T follicular helper cell (primary cell): ENCODE results near the gene MMP13.
"Not testable (repeated sequence)": the region's sequence is repeated elsewhere in the genome, so short reads cannot be mapped to it uniquely, and the experiment has no call there.

Experiments
- DNase-seq: peaks from one replicate; pipeline ENCODE4 v3.0.0-alpha.2; 2020; ENCODE audit warnings: low read depth
- total RNA-seq, 2 experiments: gene quantifications; one replicate each; lab custom pipeline; 2026; lab: John Stamatoyannopoulos, UW

The MMP13 gene
- 0 reads per million in 2 experiments for total RNA-seq

- no peak for DNase-seq
These were observed at the start of gene MMP13 for GRCh38 chr11:102955624-102956023. TSS of gene MMP13 (minus strand) at chr11:102955732. CDS start at chr11:102955705, 27 bp downstream.

GRCh38 chr11:103004234-103004633 lies 48.7 kb upstream of the MMP13 start:
- not testable (repeated sequence) for DNase-seq

DNA sequence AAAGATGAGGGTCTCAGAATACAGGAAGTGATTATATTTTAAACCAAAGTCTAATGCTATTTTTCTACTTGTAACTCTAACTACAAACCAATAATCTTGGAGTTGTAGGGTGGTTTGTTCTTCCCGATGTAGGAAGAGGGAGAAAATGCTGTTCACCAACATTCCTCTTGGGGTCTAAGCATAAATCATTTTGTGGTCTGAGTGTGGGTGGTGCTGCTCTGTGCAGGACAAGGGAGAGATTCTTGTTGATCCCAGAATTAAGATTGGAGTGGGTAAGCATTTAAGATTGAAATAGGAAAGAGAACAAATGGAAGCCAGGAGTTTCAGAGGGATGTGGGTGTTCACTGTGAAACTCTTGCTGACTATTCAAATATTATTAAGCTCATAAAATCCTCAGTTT lies 38.6 kb upstream of the MMP13 start:
- DNase-seq, result no peak

- no peak for DNase-seq
These were observed 36.2 kb upstream of the MMP13 start for GRCh38 chr11:102991776-102992175.

GRCh38 chr11:102990145-102990544 lies 34.6 kb upstream of the MMP13 start:
- DNase-seq, result no peak

DNA sequence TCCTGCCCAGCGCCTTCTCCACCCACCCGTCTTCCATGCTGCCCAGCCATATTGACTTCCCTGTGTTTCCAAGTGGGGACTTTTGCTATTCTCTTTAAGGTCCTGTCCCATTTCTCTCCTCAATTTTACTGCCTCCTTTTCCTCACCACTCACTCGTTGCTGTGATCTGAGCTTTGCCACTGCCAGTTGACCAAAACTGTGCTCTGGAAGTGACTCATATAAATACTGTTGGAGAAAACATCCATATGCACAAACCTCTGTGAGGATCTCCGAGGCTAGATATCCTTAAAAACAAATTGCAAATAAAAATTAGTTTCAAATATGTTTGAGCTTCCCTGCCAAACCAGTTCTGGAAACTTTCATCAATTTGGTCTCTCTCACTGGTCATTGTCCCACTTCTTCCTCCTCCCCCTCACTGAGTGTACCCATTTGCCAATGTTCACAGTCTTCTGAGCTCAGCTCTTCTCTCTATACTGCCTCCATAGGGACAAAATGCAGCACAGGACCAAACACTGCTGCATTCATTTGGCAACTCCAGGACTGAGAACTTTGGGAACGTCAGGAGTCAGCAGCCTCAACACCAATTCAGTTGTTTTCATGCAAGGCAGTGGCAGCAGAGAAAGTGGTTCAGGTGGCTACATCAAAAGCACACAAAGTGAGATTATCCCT lies 34.0 kb upstream of the MMP13 start:
- DNase-seq, result no peak

DNA sequence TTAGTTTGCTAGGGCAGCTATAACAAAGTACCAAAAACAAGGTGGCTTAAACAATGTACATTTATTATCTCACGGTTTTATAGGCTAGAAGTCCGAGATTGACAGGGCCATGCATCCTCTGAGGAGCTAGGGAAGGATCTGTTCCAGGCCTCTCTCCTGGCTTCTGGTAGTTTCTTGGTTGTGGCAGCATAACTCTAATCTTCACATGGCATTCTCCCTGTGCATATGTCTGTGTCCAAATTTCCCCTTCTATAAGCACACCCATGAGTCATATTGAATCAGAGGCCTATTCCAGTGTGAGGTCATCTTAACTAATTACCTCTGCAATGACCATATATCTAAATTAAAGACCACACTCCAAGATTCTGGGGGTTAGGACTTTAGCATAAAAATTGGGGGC lies 31.3 kb upstream of the MMP13 start:
- DNase-seq, result no peak

GRCh38 chr11:102985850-102986249 lies 30.3 kb upstream of the MMP13 start:
- no peak for DNase-seq

- DNase-seq, result no peak
These were observed 28.0 kb upstream of the MMP13 start for GRCh38 chr11:102983486-102983885.

GRCh38 chr11:102981324-102981910 lies 25.9 kb upstream of the MMP13 start:
- no peak for DNase-seq

- DNase-seq, result no peak
These were observed 19.2 kb upstream of the MMP13 start for GRCh38 chr11:102974552-102975280.

DNA sequence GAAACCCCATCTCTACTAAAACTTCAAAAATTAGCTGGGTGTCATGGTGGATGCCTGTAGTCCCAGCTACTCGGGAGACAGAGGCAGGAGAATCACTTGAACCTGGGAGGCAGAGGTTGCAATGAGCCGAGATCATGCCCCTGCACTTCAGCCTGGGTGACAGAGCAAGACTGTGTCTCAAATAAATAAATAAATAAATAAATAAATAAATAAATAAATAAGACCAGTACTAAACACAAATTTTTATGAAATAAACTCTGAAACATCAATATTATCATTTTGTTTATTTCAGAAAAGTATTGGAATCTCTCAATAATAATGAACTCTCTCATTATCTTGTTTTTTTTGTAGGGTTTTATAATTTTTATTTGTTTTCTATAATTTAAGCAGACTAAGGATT lies 18.2 kb upstream of the MMP13 start:
- DNase-seq, result not testable (repeated sequence)

DNA sequence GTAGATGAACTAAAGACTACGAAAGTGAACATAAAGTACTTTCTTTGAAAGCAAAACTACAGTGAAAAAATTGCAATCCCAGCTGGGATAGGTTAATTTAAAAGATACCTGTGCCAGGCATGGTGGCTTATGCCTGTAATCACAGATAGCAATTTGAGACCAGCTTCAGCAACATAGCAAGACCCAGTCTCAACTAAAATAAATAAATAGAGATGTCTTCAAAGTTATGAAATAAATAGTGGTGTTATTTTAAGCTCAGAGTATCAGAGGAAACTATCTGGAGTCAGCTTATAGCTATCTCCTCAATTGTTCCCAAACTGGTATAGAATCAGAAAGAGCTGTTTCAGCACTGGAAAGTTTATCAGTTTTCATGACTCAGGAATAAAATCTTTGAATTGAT lies 17.3 kb upstream of the MMP13 start:
- DNase-seq, result no peak

GRCh38 chr11:102971766-102972165 lies 16.2 kb upstream of the MMP13 start:
- DNase-seq, result no peak

DNA sequence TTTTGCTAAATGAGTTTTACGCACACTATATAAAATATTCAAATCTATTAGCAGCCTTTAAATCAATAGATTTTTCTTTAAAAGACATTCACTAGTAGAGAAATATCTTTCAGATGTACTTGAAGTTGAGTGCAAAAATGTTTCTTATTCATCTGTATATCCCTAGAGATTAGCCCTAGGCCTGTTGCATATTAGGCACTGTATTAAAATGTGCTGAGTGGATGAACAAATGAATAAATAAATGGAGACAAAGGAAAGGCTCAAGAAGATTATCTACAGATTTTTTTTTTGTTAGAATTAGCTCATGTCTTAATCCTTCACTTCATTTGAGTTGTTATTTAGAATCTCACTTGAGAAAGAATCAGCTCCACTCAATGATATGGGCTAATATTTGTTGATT lies 12.0 kb upstream of the MMP13 start:
- DNase-seq, result no peak

GRCh38 chr11:102966011-102966410 lies 10.5 kb upstream of the MMP13 start:
- no peak for DNase-seq

- no peak for DNase-seq
These were observed 9.3 kb upstream of the MMP13 start for GRCh38 chr11:102964867-102965266.

- no peak for DNase-seq
These were observed 2.4 kb upstream of the MMP13 start for GRCh38 chr11:102957953-102958352.

GRCh38 chr11:102950622-102951081 lies 4.9 kb downstream of the MMP13 start:
- no peak for DNase-seq

DNA sequence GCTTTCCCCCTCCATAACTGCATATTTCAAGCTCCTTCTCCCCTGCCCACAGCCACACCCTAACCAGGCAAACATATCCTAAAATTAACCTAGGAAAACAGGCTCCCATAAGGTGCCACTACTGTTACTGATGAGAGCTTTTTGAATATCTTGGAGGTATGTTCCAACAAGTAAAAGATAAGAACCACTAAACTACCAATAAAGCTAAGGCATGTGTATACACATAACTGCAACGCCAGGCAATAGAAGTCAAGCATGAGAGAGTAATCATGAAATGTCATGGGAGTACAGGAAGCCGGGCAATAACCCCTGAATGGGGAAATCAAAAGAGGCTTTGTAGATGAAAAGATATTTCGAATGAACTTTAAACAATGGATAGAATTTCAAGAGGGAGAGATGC lies 9.3 kb downstream of the MMP13 start:
- DNase-seq, result no peak

GRCh38 chr11:102940714-102941588 lies 14.6 kb downstream of the MMP13 start:
- no peak for DNase-seq

- DNase-seq, result no peak
These were observed 18.5 kb downstream of the MMP13 start for GRCh38 chr11:102936864-102937509.
